Measurements from ENCODE around the gene PANK1.

PANK1 gene

GRCh38 chr10:89627830-89628229 lies 17.2 kb downstream of the PANK1 start:
- Histone ChIP-seq H3K9me3 (ENCODE audit: low read length) (no peaks in the 10 kb centered on the region), H3K9me2 (ENCODE audit: low read depth, low read length) (no peaks in the 10 kb centered on the region), H3K79me2 (ENCODE audit: insufficient read depth, low read length) (no peaks in the 10 kb centered on the region), H3K4me1 (ENCODE audit: insufficient read depth, low read length, severe bottlenecking) (peaks cover 4% of the 10 kb centered on the region), H3K4me2 (ENCODE audit: low read length) (no peak overlapping the region), H3K27me3 (ENCODE audit: insufficient read depth, low read length) (no peaks in the 10 kb centered on the region), H3K36me3 (ENCODE audit: insufficient read depth, low read length) (no peaks in the 10 kb centered on the region), H3K27ac (ENCODE audit: low read depth, low read length, poor library complexity, severe bottlenecking) (no peak overlapping the region), H2AFZ (ENCODE audit: low read length) (no peak overlapping the region), H4K20me1 (ENCODE audit: insufficient read depth, low read length) (no peaks in the 10 kb centered on the region), H3K9ac (ENCODE audit: low read length) (no peak overlapping the region), H3F3A (ENCODE audit: insufficient read depth, low read length) (no peaks in the 10 kb centered on the region), H3K4me3 (ENCODE audit: low read depth, low read length, poor library complexity, severe bottlenecking) (no peak overlapping the region)
- no peak for TF ChIP-seq EZH2 (IDR thresholded peaks at IDR 0.05; ENCODE audit: borderline replicate concordance, low read length)

GRCh38 chr10:89625041-89625765 lies 19.8 kb downstream of the PANK1 start:
- no peaks in the 10 kb centered on the region for H3K9me3 ChIP-seq (ENCODE audit: low read length)
- H3K9ac ChIP-seq (ENCODE audit: low read length) = no peak overlapping the region
- no peak overlapping the region for H2AFZ ChIP-seq (ENCODE audit: low read length)
- no peaks in the 10 kb centered on the region for H4K20me1 ChIP-seq (ENCODE audit: insufficient read depth, low read length)
- H3K9me2 ChIP-seq (ENCODE audit: low read depth, low read length) = no peaks in the 10 kb centered on the region
- no peaks in the 10 kb centered on the region for H3K36me3 ChIP-seq (ENCODE audit: insufficient read depth, low read length)
- no peaks in the 10 kb centered on the region for H3F3A ChIP-seq (ENCODE audit: insufficient read depth, low read length)
- peaks cover 4% of the 10 kb centered on the region for H3K4me1 ChIP-seq (ENCODE audit: insufficient read depth, low read length, severe bottlenecking)
- H3K4me3 ChIP-seq (ENCODE audit: low read depth, low read length, poor library complexity, severe bottlenecking) = no peak overlapping the region
- H3K79me2 ChIP-seq (ENCODE audit: insufficient read depth, low read length) = no peaks in the 10 kb centered on the region
- no peak overlapping the region for H3K27ac ChIP-seq (ENCODE audit: low read depth, low read length, poor library complexity, severe bottlenecking)
- no peaks in the 10 kb centered on the region for H3K27me3 ChIP-seq (ENCODE audit: insufficient read depth, low read length)
- H3K4me2 ChIP-seq (ENCODE audit: low read length) = no peak overlapping the region
- TF ChIP-seq EZH2 (IDR thresholded peaks at IDR 0.05; ENCODE audit: borderline replicate concordance, low read length) = no peak
- TF ChIP-seq, protein P1, sequence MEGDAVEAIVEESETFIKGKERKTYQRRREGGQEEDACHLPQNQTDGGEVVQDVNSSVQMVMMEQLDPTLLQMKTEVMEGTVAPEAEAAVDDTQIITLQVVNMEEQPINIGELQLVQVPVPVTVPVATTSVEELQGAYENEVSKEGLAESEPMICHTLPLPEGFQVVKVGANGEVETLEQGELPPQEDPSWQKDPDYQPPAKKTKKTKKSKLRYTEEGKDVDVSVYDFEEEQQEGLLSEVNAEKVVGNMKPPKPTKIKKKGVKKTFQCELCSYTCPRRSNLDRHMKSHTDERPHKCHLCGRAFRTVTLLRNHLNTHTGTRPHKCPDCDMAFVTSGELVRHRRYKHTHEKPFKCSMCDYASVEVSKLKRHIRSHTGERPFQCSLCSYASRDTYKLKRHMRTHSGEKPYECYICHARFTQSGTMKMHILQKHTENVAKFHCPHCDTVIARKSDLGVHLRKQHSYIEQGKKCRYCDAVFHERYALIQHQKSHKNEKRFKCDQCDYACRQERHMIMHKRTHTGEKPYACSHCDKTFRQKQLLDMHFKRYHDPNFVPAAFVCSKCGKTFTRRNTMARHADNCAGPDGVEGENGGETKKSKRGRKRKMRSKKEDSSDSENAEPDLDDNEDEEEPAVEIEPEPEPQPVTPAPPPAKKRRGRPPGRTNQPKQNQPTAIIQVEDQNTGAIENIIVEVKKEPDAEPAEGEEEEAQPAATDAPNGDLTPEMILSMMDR (IDR thresholded peaks at IDR 0.05; ENCODE audit: low read length) = no peak

DNA sequence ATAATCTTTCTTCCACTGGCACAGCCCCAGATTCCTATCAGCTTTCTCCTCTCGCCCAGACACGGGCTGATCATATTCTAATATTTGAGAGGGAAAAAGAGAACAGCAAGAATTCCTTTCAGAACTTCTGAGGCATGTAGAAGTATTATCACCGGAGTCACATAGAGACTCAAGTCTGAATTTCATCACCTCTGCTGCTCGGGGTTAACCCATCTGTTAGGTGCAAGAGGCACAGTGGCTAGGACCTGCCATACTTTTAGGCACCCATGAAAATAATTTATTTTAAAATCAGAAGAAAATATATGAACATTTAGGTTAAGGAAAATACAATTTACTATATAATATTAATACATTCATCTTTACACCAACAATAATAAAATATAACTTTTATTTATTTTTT lies 21.0 kb downstream of the PANK1 start:
- Histone ChIP-seq H3K36me3 (ENCODE audit: insufficient read depth, low read length) (no peaks in the 10 kb centered on the region), H4K20me1 (ENCODE audit: insufficient read depth, low read length) (no peaks in the 10 kb centered on the region), H3K9me3 (ENCODE audit: low read length) (no peaks in the 10 kb centered on the region), H3K4me3 (ENCODE audit: low read depth, low read length, poor library complexity, severe bottlenecking) (no peak overlapping the region), H3K9ac (ENCODE audit: low read length) (no peak overlapping the region), H3K4me1 (ENCODE audit: insufficient read depth, low read length, severe bottlenecking) (peaks cover 4% of the 10 kb centered on the region), H3K9me2 (ENCODE audit: low read depth, low read length) (no peaks in the 10 kb centered on the region), H3K27ac (ENCODE audit: low read depth, low read length, poor library complexity, severe bottlenecking) (no peak overlapping the region), H3K4me2 (ENCODE audit: low read length) (no peak overlapping the region), H3F3A (ENCODE audit: insufficient read depth, low read length) (no peaks in the 10 kb centered on the region), H3K27me3 (ENCODE audit: insufficient read depth, low read length) (no peaks in the 10 kb centered on the region), H2AFZ (ENCODE audit: low read length) (no peak overlapping the region), H3K79me2 (ENCODE audit: insufficient read depth, low read length) (no peaks in the 10 kb centered on the region)
- TF ChIP-seq, protein P1 (IDR thresholded peaks at IDR 0.05; ENCODE audit: low read length) = no peak
- TF ChIP-seq EZH2 (IDR thresholded peaks at IDR 0.05; ENCODE audit: borderline replicate concordance, low read length) = no peak

GRCh38 chr10:89622151-89622550 lies 22.9 kb downstream of the PANK1 start:
- no peak overlapping the region for H3K4me2 ChIP-seq (ENCODE audit: low read length)
- H3F3A ChIP-seq (ENCODE audit: insufficient read depth, low read length) = no peaks in the 10 kb centered on the region
- no peaks in the 10 kb centered on the region for H3K36me3 ChIP-seq (ENCODE audit: insufficient read depth, low read length)
- H3K79me2 ChIP-seq (ENCODE audit: insufficient read depth, low read length) = no peaks in the 10 kb centered on the region
- TF ChIP-seq, protein P1 (IDR thresholded peaks at IDR 0.05; ENCODE audit: low read length) = no peak
- TF ChIP-seq EZH2 (IDR thresholded peaks at IDR 0.05; ENCODE audit: borderline replicate concordance, low read length) = no peak
- peaks cover 4% of the 10 kb centered on the region for H3K4me1 ChIP-seq (ENCODE audit: insufficient read depth, low read length, severe bottlenecking)
- H3K4me3 ChIP-seq (ENCODE audit: low read depth, low read length, poor library complexity, severe bottlenecking) = no peak overlapping the region
- no peak overlapping the region for H3K9ac ChIP-seq (ENCODE audit: low read length)
- no peak overlapping the region for H2AFZ ChIP-seq (ENCODE audit: low read length)
- H3K9me3 ChIP-seq (ENCODE audit: low read length) = no peaks in the 10 kb centered on the region
- no peaks in the 10 kb centered on the region for H3K27me3 ChIP-seq (ENCODE audit: insufficient read depth, low read length)
- H3K9me2 ChIP-seq (ENCODE audit: low read depth, low read length) = no peaks in the 10 kb centered on the region
- no peaks in the 10 kb centered on the region for H4K20me1 ChIP-seq (ENCODE audit: insufficient read depth, low read length)
- no peak overlapping the region for H3K27ac ChIP-seq (ENCODE audit: low read depth, low read length, poor library complexity, severe bottlenecking)

Measured in OCI-LY1 (cell line).